Right cardiac atrium (tissue), 5 donors: Measurements from ENCODE around the gene PTPRN2. TPM values are rescaled to one million over a fixed set of nuclear protein-coding genes. Genes with fewer than 3 reads are reported as not detected.
A peak's percentile ranks its signal among the peaks of the same experiment; 100 is the strongest.

Experiments
- ATAC-seq, 2 donors: fragments of 200-7000 bp; cut with Tn5 transposase; one replicate each; pipeline versions ENCODE4 v1.8.0 to v1.9.1; 2020; ENCODE audit warnings: moderate library complexity in 2 of 2, mild to moderate bottlenecking in 1 of 2
- DNase-seq, 3 donors: peaks; one replicate each; pipeline ENCODE4 v3.0.0-alpha.2; 2020
- H3K27ac ChIP-seq: one replicate; pipeline ENCODE4 v1.5.1; 2013; ENCODE audit warnings: mild to moderate bottlenecking, low read length, control low read depth, moderate library complexity
- H3K27me3 ChIP-seq: one replicate; pipeline ENCODE4 v1.6.1; 2013; ENCODE audit not compliant: control insufficient read depth, insufficient read depth
- H3K4me1 ChIP-seq: one replicate; pipeline ENCODE4 v1.6.1; 2013; ENCODE audit warnings: low read length; ENCODE audit not compliant: control insufficient read depth, insufficient read depth
- H3K4me3 ChIP-seq: one replicate; pipeline ENCODE4 v1.5.1; 2013; ENCODE audit warnings: low read length, control low read depth
- H3K9me3 ChIP-seq: one replicate; pipeline ENCODE4 v1.6.1; 2013; ENCODE audit warnings: low read length; ENCODE audit not compliant: control insufficient read depth
- WGBS: extraction: QIAGEN DNeasy Blood & Tissue Kit; methylation state at CpG from one replicate; pipeline ENCODE4 v1.1.7; 2013; 5-methylcytosine and 5-hydroxymethylcytosine counted together
- intact Hi-C, 4 donors: fragments of 100-400 bp; cut with DNase I; formaldehyde crosslinking; loops; one replicate each; pipeline versions ENCODE4 v1.11.0 to v1.14.0; 2022 to 2023
- polyA plus RNA-seq: library from polyadenylated mRNA; stranded (reverse); fragments of 200-250 nt; gene quantifications from one replicate; pipeline ENCODE4 v1.2.3, GENCODE V29; 2013
- total RNA-seq, 4 donors: library from RNA; stranded (reverse); fragmentation: NEBNext Ultra II Directional; extraction: Animal tissue kit (Norgen Biotek cat#: 25700); gene quantifications; one replicate each; pipeline ENCODE4 v1.2.1, GENCODE V29; 2021
- donor health status: healthy with polysubstance abuse.
- donor health status: DM: no; HTN: yes; CAD: no.
- donor health status: DM: no; HTN: no; CAD: no.
- donor health status: DM: no; HTN: yes; CAD: no; lungs with severe emphysema.
- donor health status: DM: yes; HTN: yes; CAD: no.

PTPRN2 gene
- total and polyA plus RNA-seq, 5 donors, result 1.5 to 3.9 (median 1.9) TPM

- DNase-seq (no peak), ATAC-seq (no peak)
- no peak overlapping the region for H3K27ac ChIP-seq
- intact Hi-C loops, result no loop called here
- no peak overlapping the region for H3K4me3 ChIP-seq
- WGBS, result 72% methylated on average over 3 of the region's 3 CpGs
- no peaks in the 10 kb centered on the region for H3K4me1 ChIP-seq
- H3K27me3 ChIP-seq, result no peaks in the 10 kb centered on the region
- no peaks in the 10 kb centered on the region for H3K9me3 ChIP-seq
Measured at GRCh38 chr7:158240801-158241200, 346.8 kb downstream of the PTPRN2 start.

- intact Hi-C loops, result no loop called here
- ATAC-seq (peak in 1 of 2 donors; percentile 79), DNase-seq (peak in 2 of 3 donors; percentile 49 to 71)
- 56% methylated on average over 30 of the region's 30 CpGs for WGBS
- Histone ChIP-seq H3K27me3 (no peaks in the 10 kb centered on the region), H3K4me1 (no peaks in the 10 kb centered on the region), H3K9me3 (no peaks in the 10 kb centered on the region), H3K4me3 (no peak overlapping the region), H3K27ac (no peak overlapping the region)
Measured at GRCh38 chr7:158239290-158239981, 348.2 kb downstream of the PTPRN2 start.

GRCh38 chr7:158238616-158239289 lies 348.9 kb downstream of the PTPRN2 start:
- Histone ChIP-seq H3K9me3 (no peaks in the 10 kb centered on the region), H3K4me3 (no peak overlapping the region), H3K27ac (no peak overlapping the region), H3K27me3 (no peaks in the 10 kb centered on the region), H3K4me1 (no peaks in the 10 kb centered on the region)
- intact Hi-C loops, result no loop called here
- WGBS, result 73% methylated on average over 21 of the region's 21 CpGs
- DNase-seq (no peak), ATAC-seq (no peak)

- H3K9me3 ChIP-seq, result no peaks in the 10 kb centered on the region
- no peaks in the 10 kb centered on the region for H3K4me1 ChIP-seq
- no peak for DNase-seq
- H3K27me3 ChIP-seq, result no peaks in the 10 kb centered on the region
- intact Hi-C loops, result no loop called here
- no peak overlapping the region for H3K27ac ChIP-seq
- ATAC-seq, result peak; percentile 38 to 79
- no peak overlapping the region for H3K4me3 ChIP-seq
- 78% methylated on average over 27 of the region's 29 CpGs for WGBS
Measured at GRCh38 chr7:158237672-158238335, 349.8 kb downstream of the PTPRN2 start.

GRCh38 chr7:158236400-158236799 lies 351.2 kb downstream of the PTPRN2 start:
- H3K4me3 ChIP-seq, result no peak overlapping the region
- no peaks in the 10 kb centered on the region for H3K9me3 ChIP-seq
- no peaks in the 10 kb centered on the region for H3K27me3 ChIP-seq
- no peaks in the 10 kb centered on the region for H3K4me1 ChIP-seq
- no peak overlapping the region for H3K27ac ChIP-seq
- ATAC-seq (no peak), DNase-seq (no peak)
- intact Hi-C loops, result no loop called here
- 82% methylated on average over 11 of the region's 11 CpGs for WGBS

- intact Hi-C loops, result no loop called here
- no peaks in the 10 kb centered on the region for H3K27me3 ChIP-seq
- no peak overlapping the region for H3K27ac ChIP-seq
- no peak for ATAC-seq
- H3K4me3 ChIP-seq, result no peak overlapping the region
- H3K9me3 ChIP-seq, result no peaks in the 10 kb centered on the region
- 85% methylated on average over 16 of the region's 16 CpGs for WGBS
- DNase-seq, result no peak
- no peaks in the 10 kb centered on the region for H3K4me1 ChIP-seq
Measured at GRCh38 chr7:158235862-158236261, 351.8 kb downstream of the PTPRN2 start.

- ATAC-seq, result no peak
- no peak for DNase-seq
- H3K9me3 ChIP-seq, result no peaks in the 10 kb centered on the region
- no peak overlapping the region for H3K27ac ChIP-seq
- no peaks in the 10 kb centered on the region for H3K27me3 ChIP-seq
- intact Hi-C loops, result no loop called here
- no peaks in the 10 kb centered on the region for H3K4me1 ChIP-seq
- WGBS, result 97% methylated on average over 1 of the region's 1 CpG
- H3K4me3 ChIP-seq, result no peak overlapping the region
Measured at GRCh38 chr7:158229945-158230344, 357.7 kb downstream of the PTPRN2 start.

- H3K9me3 ChIP-seq, result no peaks in the 10 kb centered on the region
- 35% methylated on average over 2 of the region's 2 CpGs for WGBS
- no peak for ATAC-seq
- no peak for DNase-seq
- H3K27me3 ChIP-seq, result no peaks in the 10 kb centered on the region
- H3K4me1 ChIP-seq, result no peaks in the 10 kb centered on the region
- intact Hi-C loops, result no loop called here
- no peak overlapping the region for H3K27ac ChIP-seq
- H3K4me3 ChIP-seq, result no peak overlapping the region
Measured at GRCh38 chr7:158228986-158229385, 358.6 kb downstream of the PTPRN2 start.

GRCh38 chr7:158228131-158228530 lies 359.5 kb downstream of the PTPRN2 start:
- no peaks in the 10 kb centered on the region for H3K4me1 ChIP-seq
- no peak overlapping the region for H3K4me3 ChIP-seq
- intact Hi-C loops, result no loop called here
- WGBS, result 75% methylated on average over 1 of the region's 1 CpG
- DNase-seq, result no peak
- H3K27me3 ChIP-seq, result no peaks in the 10 kb centered on the region
- no peak for ATAC-seq
- H3K9me3 ChIP-seq, result no peaks in the 10 kb centered on the region
- H3K27ac ChIP-seq, result no peak overlapping the region

- DNase-seq, result no peak
- WGBS, result 77% methylated on average over 13 of the region's 13 CpGs
- Histone ChIP-seq H3K4me1 (no peaks in the 10 kb centered on the region), H3K27me3 (no peaks in the 10 kb centered on the region), H3K9me3 (no peaks in the 10 kb centered on the region), H3K4me3 (no peak overlapping the region), H3K27ac (no peak overlapping the region)
- ATAC-seq, result no peak
- intact Hi-C loops, result no loop called here
Measured at GRCh38 chr7:158227258-158227984, 360.2 kb downstream of the PTPRN2 start.

GRCh38 chr7:158216198-158216597 lies 371.4 kb downstream of the PTPRN2 start:
- H3K27me3 ChIP-seq, result no peaks in the 10 kb centered on the region
- no peaks in the 10 kb centered on the region for H3K4me1 ChIP-seq
- no peaks in the 10 kb centered on the region for H3K9me3 ChIP-seq
- no peak overlapping the region for H3K27ac ChIP-seq
- H3K4me3 ChIP-seq, result no peak overlapping the region
- intact Hi-C loops, result no loop called here
- DNase-seq (no peak), ATAC-seq (no peak)
